Thyroid gland (tissue), 4 donors: Measurements from ENCODE around the gene ZSWIM8. TPM values are rescaled to one million over a fixed set of nuclear protein-coding genes. Genes with fewer than 3 reads are reported as not detected.
A peak's percentile ranks its signal among the peaks of the same experiment; 100 is the strongest.
"Not testable (repeated sequence)": the region's sequence is repeated elsewhere in the genome, so short reads cannot be mapped to it uniquely, and the experiment has no call there.

Experiments
- DNase-seq, 2 donors: peaks; one replicate each; pipeline ENCODE4 v3.0.0-alpha.2; 2019
- H3K27ac ChIP-seq, 3 donors: fragments of 200-600 bp; sonication (generic); 1 replicate in 2 of 3; 2 replicates in 1 of 3; pipeline ENCODE4 v1.5.1; 2016 to 2019; ENCODE audit warnings: mild to moderate bottlenecking in 1 of 3, moderate library complexity in 1 of 3
- H3K27me3 ChIP-seq: fragments of 200-600 bp; sonication (generic); one replicate; pipeline ENCODE4 v1.5.1; 2019
- H3K36me3 ChIP-seq, 2 donors: fragments of 200-600 bp; sonication (generic); one replicate each; pipeline ENCODE4 v1.5.1; 2016 to 2019
- H3K4me1 ChIP-seq, 2 donors: fragments of 200-600 bp; sonication (generic); one replicate each; pipeline ENCODE4 v1.5.1; 2017 to 2019
- H3K4me3 ChIP-seq, 3 donors: fragments of 200-600 bp; sonication (generic); replicated peaks in 1 of 3; 1 replicate in 2 of 3; 2 replicates in 1 of 3; pipeline ENCODE4 v1.5.1; 2016; ENCODE audit warnings: mild to moderate bottlenecking in 1 of 3
- H3K9me3 ChIP-seq: fragments of 200-600 bp; sonication (generic); one replicate; pipeline ENCODE4 v1.5.1; 2017
- CTCF ChIP-seq, 6 experiments: fragments of 200-600 bp in 3 of 6; fragments of 450-650 bp in 3 of 6; sonication (generic) in 3 of 6; IDR thresholded peaks; one replicate each; pipeline ENCODE4 v1.5.1; 2016 to 2019; ENCODE audit warnings: antibody characterized with exemption in 6 of 6, mild to moderate bottlenecking in 2 of 6, inconsistent platforms in 1 of 6, moderate library complexity in 1 of 6
- POLR2A ChIP-seq, 2 donors: fragments of 450-650 bp; IDR thresholded peaks; one replicate each; pipeline ENCODE4 v1.6.1; 2017; ENCODE audit warnings: antibody characterized with exemption in 2 of 2, mild to moderate bottlenecking in 2 of 2, moderate library complexity in 1 of 2
- WGBS, 2 donors: methylation state at CpG; one replicate each; pipeline ENCODE4 v1.1.5; 2017; 5-methylcytosine and 5-hydroxymethylcytosine counted together
- intact Hi-C: fragments of 100-400 bp; cut with DNase I; formaldehyde crosslinking; loops from one replicate; pipeline ENCODE4 v1.15.1; 2023
- total RNA-seq, 4 donors: library from RNA; depleted of rRNA; stranded (reverse); fragments of >200 nt; gene quantifications; one replicate each; pipeline ENCODE4 v1.2.3, GENCODE V29; 2016

Gene ZSWIM8
- 100 to 1,000 TPM in 2 of 4 donors, 10 to 100 TPM in 2; 67.2 to 199 (median 108) TPM for total RNA-seq

GRCh38 chr10:73785211-73785720 lies at the start of gene ZSWIM8:
ZSWIM8 (plus strand) TSS chr10:73785606; CDS start chr10:73785879, 273 bp downstream.
- Histone ChIP-seq H3K9me3 (no peaks in the 10 kb centered on the region), H3K4me3 (peak within 1 kb of the TSS; percentile 91 to 99 (median 98)), H3K27me3 (no peaks in the 10 kb centered on the region), H3K36me3 (peaks cover 11 to 12% of the 10 kb centered on the region in 2 donors), H3K4me1 (peaks cover 33 to 35% of the 10 kb centered on the region in 2 donors), H3K27ac (peak within 1 kb of the TSS; percentile 78 to 88 (median 78))
- DNase-seq = peak; percentile 88 to 89
- intact Hi-C loops = no loop called here
- WGBS, 2 donors = 0% methylated on average over 25 to 36 of the region's 36 CpGs
- TF ChIP-seq CTCF (IDR thresholded peaks at IDR 0.05) (peak in 1 of 6 experiments; percentile 25), POLR2A (IDR thresholded peaks at IDR 0.05) (peak in 1 of 2 donors; percentile 80)

DNA sequence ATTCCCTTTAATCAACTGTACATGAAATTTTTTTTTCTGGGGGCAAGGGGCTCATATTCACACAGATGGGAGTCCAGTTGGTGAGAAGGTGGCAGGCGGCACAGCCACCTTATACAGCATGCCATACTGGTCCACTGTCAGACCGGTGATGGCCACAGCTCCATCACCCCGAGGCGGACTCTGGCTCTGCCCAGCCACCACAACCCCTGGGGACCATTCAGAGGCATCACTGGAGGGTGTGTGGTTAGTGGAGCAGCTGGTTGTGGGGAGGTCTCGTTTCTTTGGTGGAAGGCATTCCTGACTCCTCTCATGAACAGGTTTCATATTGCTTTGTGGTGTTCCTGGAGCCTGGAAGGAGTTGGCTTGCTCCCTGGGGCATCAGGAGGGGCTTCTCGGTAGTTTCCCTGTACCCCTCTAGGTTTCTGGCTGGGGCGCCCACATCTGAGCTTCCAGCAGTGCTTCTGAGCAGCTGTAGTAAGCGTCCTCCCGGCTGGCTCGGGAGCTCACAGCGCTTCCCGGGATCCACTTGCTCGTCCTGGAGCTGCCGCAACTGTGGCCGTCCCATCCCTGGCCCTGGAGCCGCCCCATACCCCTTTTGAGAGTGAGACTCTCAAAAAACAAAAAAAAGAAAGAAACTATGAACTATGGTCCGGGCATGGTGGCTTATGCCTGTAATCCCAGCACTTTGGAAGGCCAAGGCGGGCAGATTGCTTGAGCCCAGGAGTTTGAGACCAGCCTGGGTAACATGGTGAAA lies 44.7 kb upstream of the ZSWIM8 start:
- not testable (repeated sequence) for H3K36me3 ChIP-seq, DNase-seq, H3K27ac ChIP-seq, H3K27me3 ChIP-seq, H3K9me3 ChIP-seq, H3K4me3 ChIP-seq
- 93 to 95% methylated on average over 16 to 18 of the region's 18 CpGs for WGBS, 2 donors
- H3K4me1 ChIP-seq = peaks cover 16 to 21% of the 10 kb centered on the region in 2 donors
- intact Hi-C loops = loop anchor here (10.0 kb wide), 1 partner anchor 576 kb away; the partner anchor contains the start of genes ECD and FAM149B1

GRCh38 chr10:73742454-73742734 lies 43.0 kb upstream of the ZSWIM8 start:
- no peak for DNase-seq
- Histone ChIP-seq H3K4me1 (peaks cover 18 to 26% of the 10 kb centered on the region in 2 donors), H3K27me3 (no peaks in the 10 kb centered on the region), H3K4me3 (no peak overlapping the region), H3K36me3 (peaks cover 8 to 9% of the 10 kb centered on the region in 2 donors), H3K9me3 (no peaks in the 10 kb centered on the region), H3K27ac (no peak overlapping the region)
- intact Hi-C loops = loop anchor here (10.0 kb wide), 1 partner anchor 578 kb away; the partner anchor contains the start of genes ECD and FAM149B1
- 89 to 95% methylated on average over 5 of the region's 5 CpGs for WGBS, 2 donors
- TF ChIP-seq POLR2A (IDR thresholded peaks at IDR 0.05) (no peak), CTCF (IDR thresholded peaks at IDR 0.05) (no peak)

GRCh38 chr10:73743327-73743904 lies 42.0 kb upstream of the ZSWIM8 start:
- TF ChIP-seq POLR2A (IDR thresholded peaks at IDR 0.05) = no peak
- TF ChIP-seq CTCF (IDR thresholded peaks at IDR 0.05) = no peak
- WGBS, 2 donors = 32 to 36% methylated on average over 6 of the region's 6 CpGs
- Histone ChIP-seq H3K9me3 (no peaks in the 10 kb centered on the region), H3K27me3 (no peaks in the 10 kb centered on the region), H3K4me1 (peaks cover 18 to 26% of the 10 kb centered on the region in 2 donors), H3K4me3 (peak overlapping the region; percentile 19 to 70 (median 65)), H3K27ac (peak overlapping the region; percentile 91 to 97 (median 94)), H3K36me3 (peaks cover 15 to 17% of the 10 kb centered on the region in 2 donors)
- intact Hi-C loops = loop anchor here (10.0 kb wide), 1 partner anchor 579 kb away; the partner anchor contains the start of genes ECD and FAM149B1
- no peak for DNase-seq

GRCh38 chr10:73743905-73744663 lies 41.3 kb upstream of the ZSWIM8 start, which contains the start of gene SEC24C:
SEC24C (plus strand) TSS chr10:73744372; CDS start chr10:73746833, 2,461 bp downstream.
- Histone ChIP-seq H3K27ac (peak within 1 kb of the TSS; percentile 91 to 97 (median 94)), H3K27me3 (no peaks in the 10 kb centered on the region), H3K9me3 (no peaks in the 10 kb centered on the region), H3K4me1 (peaks cover 18 to 30% of the 10 kb centered on the region in 2 donors), H3K36me3 (peaks cover 20 to 22% of the 10 kb centered on the region in 2 donors), H3K4me3 (peak within 1 kb of the TSS; percentile 21 to 70 (median 65))
- peak; percentile 96 to 97 for DNase-seq
- peak in 1 of 6 experiments; percentile 5 for TF ChIP-seq CTCF (IDR thresholded peaks at IDR 0.05)
- TF ChIP-seq POLR2A (IDR thresholded peaks at IDR 0.05) = peak in 1 of 2 donors; percentile 79
- WGBS, 2 donors = 0 to 1% methylated on average over 34 to 36 of the region's 36 CpGs
- intact Hi-C loops = loop anchor here (10.0 kb wide), 1 partner anchor 579 kb away; the partner anchor contains the start of genes ECD and FAM149B1
